NCI-H1105 (cell line): ENCODE data around the gene TAS2R13.

Experiments
- DNase-seq: peaks from one replicate; lab custom pipeline; 2025; lab: John Stamatoyannopoulos, UW

TAS2R13 gene

GRCh38 chr12:10867381-10867780 is 42.0 kb downstream of the TAS2R13 start:
- DNase-seq, result no peak

DNA sequence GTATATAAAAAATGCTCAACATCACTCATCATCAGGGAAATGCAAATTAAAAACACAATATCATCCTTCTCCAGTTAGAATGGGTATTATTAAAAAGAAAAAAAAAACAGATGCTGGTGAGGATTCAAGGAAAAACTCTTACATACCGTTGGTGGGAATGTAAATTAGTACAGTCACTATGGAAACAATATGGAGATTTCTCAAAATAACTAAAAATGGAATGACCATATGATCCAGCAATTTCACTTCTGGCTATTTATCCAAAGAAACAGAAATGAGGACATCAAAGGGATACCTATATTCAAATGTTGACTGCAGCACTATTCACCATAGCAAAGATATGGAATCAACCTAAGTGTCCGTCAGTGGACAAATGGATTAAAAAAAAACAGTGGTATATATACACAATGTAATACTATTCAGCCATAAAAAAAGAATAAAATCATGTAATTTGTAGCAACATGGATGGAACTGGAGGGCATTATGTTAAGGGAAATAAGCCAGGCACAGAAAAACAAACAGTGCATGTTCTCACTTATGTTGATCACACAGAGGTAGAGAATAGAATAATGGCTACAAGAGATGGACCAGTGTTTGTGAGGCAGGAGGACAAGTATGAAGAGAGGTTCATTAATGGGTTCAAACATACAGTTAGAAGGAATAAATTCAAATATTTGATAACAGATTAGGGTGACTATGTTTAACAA is 45.7 kb downstream of the TAS2R13 start:
- no peak for DNase-seq

- no peak for DNase-seq
Measured at GRCh38 chr12:10861366-10861765, 48.0 kb downstream of the TAS2R13 start.
